DMS53 treated with DMSO at 0.1 percent for 48 hours (cell line): ENCODE measurements around the gene VMAC.

Experiments used
- DNase-seq: peaks from one replicate; lab custom pipeline; 2025; ENCODE audit not compliant: unreplicated experiment; lab: John Stamatoyannopoulos, UW

The VMAC gene

DNA sequence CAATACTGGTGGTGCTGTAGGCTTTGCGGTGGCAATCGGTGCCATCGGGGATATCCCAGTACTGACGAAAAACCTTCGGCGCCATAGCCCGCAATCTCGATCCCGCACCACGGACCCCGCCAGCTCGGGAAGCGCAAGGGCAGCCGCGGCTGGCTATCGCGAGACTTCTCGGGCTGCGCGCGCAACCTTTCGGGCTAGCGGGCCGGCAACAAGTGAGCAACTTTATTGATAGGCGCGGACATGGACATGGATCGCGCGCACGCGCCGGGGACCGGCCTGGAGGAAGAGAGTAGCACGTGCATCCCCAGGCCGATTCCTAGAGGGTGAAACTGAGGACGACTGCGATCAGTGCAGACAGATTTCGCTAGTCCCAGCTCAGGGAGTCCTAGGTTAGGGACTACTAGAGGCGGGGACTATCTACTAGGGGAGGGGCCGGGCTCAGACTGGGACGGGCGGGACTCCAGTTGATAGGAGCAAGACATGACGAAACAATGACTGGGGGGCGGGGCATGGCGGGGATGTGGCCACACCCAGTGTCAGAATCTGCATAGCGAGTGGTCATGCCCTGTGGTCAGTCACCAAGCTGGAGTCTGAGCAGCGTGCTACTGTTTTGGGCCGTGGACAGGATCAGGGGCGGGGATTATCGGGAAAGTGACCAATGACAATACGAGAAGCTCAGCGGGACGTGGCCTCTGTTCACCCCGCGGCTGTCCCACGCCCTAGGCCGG is 884 bp upstream of the VMAC start, which contains the start of gene NDUFA11:
Gene NDUFA11, minus strand, starts transcription at position 167 of the 728 bp plus-strand sequence. Its CDS starts 82 bp downstream, at position 85.
- DNase-seq, result peak; percentile 77

DNA sequence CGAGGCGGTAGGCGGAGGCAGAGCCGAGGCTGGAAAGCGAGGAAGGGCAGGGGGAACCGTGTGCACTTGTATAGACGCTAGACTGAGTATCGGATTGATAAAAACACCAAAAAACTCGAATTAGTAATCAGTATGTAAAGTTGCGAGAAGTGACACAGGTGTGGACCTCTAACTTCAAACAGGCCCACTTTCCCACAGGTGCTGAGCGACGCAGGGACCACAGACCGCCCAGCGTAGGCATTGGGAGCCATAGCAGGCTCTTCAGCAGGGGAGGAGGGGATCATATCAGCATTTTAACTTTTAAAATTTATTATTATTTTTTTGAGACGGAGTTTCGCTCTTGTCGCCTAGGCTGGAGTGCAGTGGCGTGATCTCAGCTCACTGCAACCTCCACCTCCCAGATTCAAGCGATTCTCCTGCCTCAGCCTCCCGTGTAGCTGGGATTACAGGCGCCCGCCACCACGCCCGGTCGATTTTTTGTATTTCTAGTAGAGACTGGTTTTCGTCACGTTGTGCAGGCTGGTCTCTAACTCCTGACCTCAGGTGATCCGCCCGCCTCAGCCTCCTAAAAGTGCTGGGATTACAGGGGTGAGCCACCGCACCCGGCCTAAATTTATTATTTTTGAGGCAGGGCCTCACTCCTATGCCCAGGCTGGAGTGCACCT is 574 bp downstream of the VMAC start:
- DNase-seq, result no peak

DNA sequence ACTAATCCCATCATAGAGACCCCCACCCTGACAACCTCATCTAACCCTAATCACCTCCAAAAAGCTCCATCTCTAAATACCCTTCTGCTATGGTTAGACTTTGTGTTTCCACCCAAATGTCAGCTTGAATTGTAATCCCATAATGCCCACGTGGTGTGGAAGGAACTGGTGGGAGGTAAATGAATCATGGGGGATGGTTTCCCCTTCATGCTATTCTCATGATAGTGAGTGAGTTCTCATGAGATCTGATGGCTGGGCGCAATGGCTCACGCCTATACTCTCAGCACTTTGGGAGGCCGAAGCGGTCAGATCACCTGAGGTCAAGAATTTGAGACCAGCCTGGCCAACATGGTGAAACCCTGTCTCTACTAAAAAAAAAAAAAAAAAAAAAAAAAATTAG is 2.6 kb downstream of the VMAC start:
- no peak for DNase-seq

DNA sequence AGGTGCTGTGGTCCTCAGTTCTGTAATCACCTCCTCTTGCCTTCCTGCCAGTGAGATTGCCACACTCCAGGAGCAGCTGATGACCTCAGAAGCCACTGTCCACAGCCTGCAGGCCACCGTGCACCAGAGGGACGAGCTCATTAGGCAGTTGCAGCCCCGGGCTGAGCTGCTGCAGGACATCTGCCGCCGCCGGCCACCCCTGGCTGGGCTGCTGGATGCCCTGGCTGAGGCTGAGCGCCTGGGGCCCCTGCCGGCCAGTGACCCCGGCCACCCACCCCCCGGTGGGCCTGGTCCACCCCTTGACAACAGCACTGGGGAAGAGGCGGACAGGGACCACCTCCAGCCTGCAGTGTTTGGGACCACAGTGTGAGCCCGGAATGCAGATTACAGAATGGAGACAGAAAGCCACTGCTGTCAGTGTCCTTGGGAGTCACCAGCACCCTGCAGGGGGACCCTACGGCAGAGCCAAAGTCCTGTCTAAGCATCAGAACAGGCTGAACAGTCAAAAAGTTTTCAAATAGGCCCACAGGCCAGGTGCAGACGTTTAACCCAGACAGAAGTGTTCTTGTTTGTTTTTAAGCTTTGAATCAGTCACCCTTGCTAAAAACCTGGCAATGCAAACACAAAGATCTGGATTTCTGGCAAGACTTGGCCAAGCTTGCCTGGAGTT is 4.2 kb downstream of the VMAC start:
- no peak for DNase-seq

GRCh38 chr19:5910638-5910907 is 5.9 kb downstream of the VMAC start:
- no peak for DNase-seq

- no peak for DNase-seq
These were observed 6.7 kb downstream of the VMAC start for GRCh38 chr19:5911366-5911765.

DNA sequence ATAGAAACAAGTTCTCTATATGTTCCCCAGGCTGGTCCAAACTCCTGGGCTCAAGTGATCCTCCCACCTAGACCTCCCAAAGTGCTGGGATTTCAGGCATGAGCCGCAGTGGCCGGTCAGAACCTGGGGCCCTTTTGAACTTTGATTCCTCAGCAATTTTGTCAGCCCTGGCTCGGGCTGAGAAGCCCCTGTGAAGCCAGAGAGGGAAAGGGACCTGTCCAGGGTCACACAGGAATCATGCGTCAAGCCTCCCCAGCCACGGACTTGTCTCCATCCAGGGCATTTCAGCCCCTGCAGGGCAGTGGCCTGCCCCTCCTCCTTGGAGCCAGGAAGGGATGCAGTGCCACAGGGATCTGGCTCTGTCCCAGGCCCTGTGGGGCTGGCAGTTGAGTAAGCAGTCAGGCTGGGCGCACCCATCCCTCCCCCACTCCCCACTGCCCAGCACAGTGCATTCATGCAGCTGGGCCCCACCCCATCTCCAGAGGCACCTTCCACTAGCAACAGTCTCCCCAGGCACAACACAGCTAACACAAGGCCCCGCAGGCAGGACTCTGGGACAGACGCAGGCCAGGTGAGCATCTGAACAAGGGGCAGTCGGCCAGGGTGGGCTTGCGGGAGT is 9.2 kb downstream of the VMAC start, which contains the start of gene CAPS:
Gene CAPS, plus strand, starts transcription at position 516 of the 619 bp plus-strand sequence. CDS start 153 bp downstream, outside the sequence.
- DNase-seq, result no peak

GRCh38 chr19:5914358-5914774 is 9.7 kb downstream of the VMAC start:
- no peak for DNase-seq

DNA sequence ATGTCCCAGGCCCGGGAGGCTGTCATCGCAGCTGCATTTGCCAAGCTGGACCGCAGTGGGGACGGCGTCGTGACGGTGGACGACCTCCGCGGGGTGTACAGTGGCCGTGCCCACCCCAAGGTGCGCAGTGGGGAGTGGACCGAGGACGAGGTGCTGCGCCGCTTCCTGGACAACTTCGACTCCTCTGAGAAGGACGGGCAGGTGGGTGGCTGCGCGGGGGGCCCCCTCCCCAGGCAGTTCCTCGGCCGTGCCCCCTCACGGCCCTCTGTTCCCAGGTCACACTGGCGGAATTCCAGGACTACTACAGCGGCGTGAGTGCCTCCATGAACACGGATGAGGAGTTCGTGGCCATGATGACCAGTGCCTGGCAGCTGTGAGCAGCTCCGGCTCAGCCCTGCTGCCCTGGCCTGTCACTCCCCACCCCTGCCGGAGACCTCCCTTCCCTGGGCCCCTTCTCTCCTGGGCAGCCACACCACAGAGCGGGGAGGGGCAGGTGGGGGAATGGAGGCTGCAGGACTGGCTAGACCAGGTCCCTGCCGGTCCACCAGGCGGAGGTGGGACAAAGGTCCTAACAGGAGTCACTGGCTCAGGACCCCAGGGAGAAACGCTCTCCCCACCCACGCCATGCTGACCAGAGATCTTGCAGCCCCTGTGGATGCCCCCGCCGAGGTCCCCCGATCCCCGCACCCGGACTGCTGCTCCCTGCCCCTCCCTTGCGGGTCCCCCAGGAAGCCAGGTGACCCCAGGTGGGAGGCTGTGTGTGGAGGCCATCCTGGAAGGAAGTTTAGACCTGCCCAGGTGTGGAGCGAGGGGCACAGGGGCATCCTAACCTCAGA is 10.5 kb downstream of the VMAC start:
- DNase-seq, result no peak

DNA sequence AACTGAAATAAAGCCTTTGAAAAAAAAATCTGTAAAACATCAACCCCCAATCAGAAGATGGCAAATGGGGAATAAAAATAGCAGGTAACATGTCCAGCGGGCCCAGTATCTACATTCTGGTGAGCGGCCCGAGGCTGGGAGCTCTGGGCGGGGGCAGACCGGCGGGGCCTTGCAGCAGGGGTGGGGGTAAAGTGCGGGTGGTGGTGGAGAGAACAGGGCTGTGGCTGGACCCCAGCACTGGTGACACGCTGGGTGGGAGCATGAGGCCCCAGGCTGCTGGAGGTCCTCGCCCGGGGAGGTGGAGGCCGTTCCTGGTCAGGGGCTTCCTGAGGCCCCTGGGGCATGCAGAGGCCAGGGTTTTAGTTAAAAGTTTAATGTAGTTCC is 11.1 kb downstream of the VMAC start:
- DNase-seq, result no peak

- no peak for DNase-seq
These were observed 11.6 kb downstream of the VMAC start for GRCh38 chr19:5916181-5916708.

DNA sequence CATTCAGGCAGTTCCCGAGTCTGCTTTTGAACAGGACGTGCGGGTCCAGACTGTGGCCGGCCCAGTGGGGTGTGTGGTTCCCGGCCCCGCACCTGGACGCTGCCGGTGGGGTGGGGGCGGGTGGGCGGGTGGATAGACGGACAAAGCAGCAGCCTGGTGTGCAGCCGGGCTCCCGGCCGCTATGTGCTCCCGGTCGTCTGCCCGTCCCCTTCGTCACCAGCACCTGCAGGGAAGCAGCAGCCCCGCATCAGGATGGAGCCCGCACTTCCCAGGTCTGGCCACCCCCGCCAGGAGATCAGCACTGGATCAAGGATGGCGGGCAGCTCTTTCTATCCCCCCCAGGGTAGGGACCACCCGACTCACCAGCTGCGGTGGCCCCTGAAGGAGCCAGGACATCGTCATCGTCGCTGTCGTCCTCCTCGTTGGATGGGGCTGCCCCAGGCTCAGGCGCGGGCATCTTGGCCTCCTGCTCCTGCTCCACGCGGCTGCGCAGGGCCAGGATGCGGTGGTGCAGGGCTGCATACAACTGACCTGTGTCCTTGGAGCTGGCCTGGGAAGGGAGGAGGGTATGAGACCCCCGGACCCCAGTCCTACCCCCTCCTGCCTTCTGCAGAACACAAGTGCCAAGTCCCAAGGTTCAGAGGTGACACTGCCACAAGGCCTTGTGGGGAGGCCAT is 12.9 kb downstream of the VMAC start:
- DNase-seq, result no peak

DNA sequence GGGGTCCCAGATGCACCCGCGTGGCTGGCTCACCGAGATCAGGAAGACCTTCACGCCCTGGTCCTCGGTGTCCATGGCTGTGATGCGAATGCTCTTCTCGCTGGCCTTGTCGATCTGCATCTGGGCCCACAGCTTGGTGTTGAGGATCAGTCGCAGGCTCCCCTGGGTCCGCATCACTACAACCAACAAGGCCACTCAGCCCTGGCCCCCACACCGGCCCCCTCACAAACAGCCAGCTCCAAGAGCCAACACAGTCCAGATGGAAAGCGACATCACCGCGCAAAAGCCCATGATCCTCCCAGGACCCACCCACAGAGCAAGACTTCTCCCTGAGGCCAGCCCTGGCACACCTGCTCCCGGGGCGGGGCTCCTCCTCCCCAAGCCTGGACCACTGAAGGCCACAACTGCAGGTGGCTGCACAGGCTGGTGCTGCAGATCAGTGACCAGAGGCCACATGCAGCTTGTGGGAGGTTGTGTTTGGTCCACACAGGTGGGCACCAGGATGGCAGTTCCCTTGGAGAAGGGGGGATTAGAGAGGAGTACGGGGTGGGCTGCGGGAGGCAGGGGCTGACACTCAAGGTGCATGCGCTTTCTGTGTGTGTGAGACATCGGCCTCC is 13.9 kb downstream of the VMAC start:
- DNase-seq, result no peak

GRCh38 chr19:5921516-5922160 is 17.0 kb downstream of the VMAC start:
- DNase-seq, result no peak

GRCh38 chr19:5922161-5922545 is 17.5 kb downstream of the VMAC start:
- no peak for DNase-seq

- no peak for DNase-seq
These were observed 18.7 kb downstream of the VMAC start for GRCh38 chr19:5923356-5923755.

DNA sequence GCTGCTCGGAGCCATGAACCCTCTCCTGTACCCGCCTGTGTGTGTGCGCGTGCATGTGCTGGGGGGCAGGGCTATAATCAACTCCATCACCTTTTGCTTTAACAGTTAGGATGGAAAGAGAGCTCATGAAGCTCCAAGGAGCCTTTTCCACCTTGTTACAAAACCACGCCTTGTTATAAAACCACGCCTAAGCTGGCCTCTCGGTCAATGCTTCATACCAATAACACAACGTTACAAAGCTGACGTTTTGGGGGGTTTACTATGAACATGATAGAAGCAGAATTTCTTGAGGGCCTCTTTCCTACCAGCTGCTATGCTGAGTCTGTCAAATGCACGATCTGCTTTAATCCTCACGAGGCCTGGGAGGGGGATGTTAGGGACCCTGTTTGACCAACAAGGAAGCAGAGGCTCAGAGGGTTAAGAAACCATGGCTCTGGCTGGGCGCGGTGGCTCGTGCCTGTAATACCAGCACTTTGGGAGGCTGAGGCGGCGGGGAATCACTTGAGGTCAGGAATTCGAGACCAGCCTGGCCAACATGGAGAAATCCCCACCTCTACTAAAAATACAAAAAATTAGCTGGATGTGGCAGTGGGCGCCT is 21.3 kb downstream of the VMAC start:
- no peak for DNase-seq

DNA sequence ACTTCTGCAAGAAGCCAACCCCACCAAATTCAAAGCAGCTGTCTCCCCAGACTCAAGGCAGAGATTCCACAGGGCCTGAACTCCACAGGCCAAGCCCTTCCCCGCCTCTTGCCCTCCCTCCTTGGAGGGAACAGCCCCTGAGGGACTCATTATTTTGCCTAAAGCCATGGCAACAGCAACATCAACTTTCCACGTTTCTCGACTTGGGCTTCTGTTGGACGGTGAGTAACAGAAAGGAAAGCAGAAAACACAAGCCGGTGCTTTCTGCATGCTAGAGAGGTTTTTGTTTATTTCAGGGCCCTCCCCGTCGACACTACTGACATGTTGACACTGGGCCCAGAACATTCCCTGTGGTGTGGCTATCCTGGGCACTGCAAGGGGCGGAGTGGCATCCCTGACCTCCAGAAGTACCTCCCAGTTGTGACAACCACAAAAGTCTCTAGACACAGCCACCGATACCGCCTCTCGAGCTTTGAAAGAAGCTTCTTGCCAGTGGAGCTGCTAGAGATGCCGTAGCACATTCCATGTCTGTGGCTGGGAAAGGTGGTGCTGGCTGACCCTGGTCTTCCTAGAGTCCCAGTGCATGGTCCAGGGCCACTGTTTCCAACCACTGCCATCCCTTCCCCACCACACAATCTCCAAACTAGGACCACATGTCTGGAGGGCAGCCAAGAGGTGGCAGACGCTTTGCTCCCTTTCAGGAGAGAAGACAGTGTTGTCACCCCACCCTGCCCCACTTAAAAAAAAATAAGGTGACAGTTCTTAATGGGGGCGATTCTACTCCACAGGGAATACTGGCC is 22.2 kb downstream of the VMAC start:
- no peak for DNase-seq
